Tibial artery (tissue), 4 donors: ENCODE measurements around the gene NCAM1.

Source experiments
- DNase-seq, 2 donors: peaks; one replicate each; pipeline ENCODE4 v3.0.0-alpha.2; 2019
- H3K27ac ChIP-seq, 2 donors: fragments of 200-600 bp; sonication (generic) in 1 of 2; 1 replicate in 1 of 2; 2 replicates in 1 of 2; pipeline ENCODE4 v1.5.1; 2018 to 2019; ENCODE audit warnings: mild to moderate bottlenecking in 1 of 2
- H3K27me3 ChIP-seq, 2 donors: fragments of 200-600 bp; sonication (generic) in 1 of 2; one replicate each; pipeline versions ENCODE4 v1.5.1 to v1.6.0; 2016 to 2019
- H3K36me3 ChIP-seq, 3 donors: fragments of 200-600 bp; sonication (generic) in 2 of 3; one replicate each; pipeline ENCODE4 v1.5.1; 2016 to 2019; ENCODE audit warnings: mild to moderate bottlenecking in 2 of 3
- H3K4me1 ChIP-seq, 4 donors: fragments of 200-600 bp; sonication (generic) in 2 of 4; 1 replicate in 3 of 4; 2 replicates in 1 of 4; pipeline ENCODE4 v1.5.1; 2016 to 2019
- H3K4me3 ChIP-seq, 2 donors: fragments of 200-600 bp; sonication (generic) in 1 of 2; 1 replicate in 1 of 2; 2 replicates in 1 of 2; pipeline ENCODE4 v1.5.1; 2018 to 2019; ENCODE audit warnings: mild to moderate bottlenecking in 2 of 2
- H3K9me3 ChIP-seq, 3 donors: fragments of 200-600 bp; sonication (generic) in 1 of 3; one replicate each; pipeline ENCODE4 v1.5.1; 2016 to 2019
- intact Hi-C: fragments of 100-400 bp; cut with DNase I; formaldehyde crosslinking; loops from one replicate; pipeline ENCODE4 v1.15.0; 2023; ENCODE audit warnings: low total_unique reads
- TF ChIP-seq, protein P1 (sequence below), 2 experiments: fragments of 200-600 bp in 1 of 2; fragments of 450-650 bp in 1 of 2; IDR thresholded peaks; one replicate each; pipeline ENCODE4 v1.5.1; 2017 to 2019; ENCODE audit warnings: antibody characterized with exemption in 2 of 2, mild to moderate bottlenecking in 1 of 2, moderate library complexity in 1 of 2

The NCAM1 gene

DNA sequence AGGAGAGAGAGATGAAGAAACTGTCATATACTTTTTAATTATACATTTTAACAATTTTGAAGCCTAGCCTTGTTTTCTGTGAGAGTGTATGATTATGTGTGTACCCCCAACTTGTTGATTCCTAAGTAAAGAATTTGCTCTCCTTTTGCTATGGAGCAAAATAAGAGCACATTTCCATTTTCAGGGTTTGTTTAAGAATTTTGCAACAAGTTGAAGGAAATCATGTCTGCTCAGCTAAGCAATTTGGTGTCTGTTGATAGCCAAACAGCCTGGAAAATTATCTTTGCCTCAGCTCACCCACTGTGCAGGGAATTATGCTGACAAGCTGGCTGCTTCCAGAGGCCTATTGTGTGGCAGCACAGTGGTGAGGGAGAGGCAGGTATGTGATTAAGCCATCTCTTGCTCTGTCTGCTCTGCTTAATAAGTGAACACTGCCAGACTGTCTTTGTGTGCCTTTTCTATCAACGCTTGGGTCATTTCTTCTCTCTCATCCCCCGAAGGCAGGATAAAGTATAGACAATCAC lies 218.0 kb downstream of the NCAM1 start:
- no peak overlapping the region for H3K4me3 ChIP-seq
- no peak overlapping the region for H3K27ac ChIP-seq
- H3K9me3 ChIP-seq: no peaks in the 10 kb centered on the region
- no peaks in the 10 kb centered on the region for H3K27me3 ChIP-seq
- TF ChIP-seq, protein P1, sequence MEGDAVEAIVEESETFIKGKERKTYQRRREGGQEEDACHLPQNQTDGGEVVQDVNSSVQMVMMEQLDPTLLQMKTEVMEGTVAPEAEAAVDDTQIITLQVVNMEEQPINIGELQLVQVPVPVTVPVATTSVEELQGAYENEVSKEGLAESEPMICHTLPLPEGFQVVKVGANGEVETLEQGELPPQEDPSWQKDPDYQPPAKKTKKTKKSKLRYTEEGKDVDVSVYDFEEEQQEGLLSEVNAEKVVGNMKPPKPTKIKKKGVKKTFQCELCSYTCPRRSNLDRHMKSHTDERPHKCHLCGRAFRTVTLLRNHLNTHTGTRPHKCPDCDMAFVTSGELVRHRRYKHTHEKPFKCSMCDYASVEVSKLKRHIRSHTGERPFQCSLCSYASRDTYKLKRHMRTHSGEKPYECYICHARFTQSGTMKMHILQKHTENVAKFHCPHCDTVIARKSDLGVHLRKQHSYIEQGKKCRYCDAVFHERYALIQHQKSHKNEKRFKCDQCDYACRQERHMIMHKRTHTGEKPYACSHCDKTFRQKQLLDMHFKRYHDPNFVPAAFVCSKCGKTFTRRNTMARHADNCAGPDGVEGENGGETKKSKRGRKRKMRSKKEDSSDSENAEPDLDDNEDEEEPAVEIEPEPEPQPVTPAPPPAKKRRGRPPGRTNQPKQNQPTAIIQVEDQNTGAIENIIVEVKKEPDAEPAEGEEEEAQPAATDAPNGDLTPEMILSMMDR (IDR thresholded peaks at IDR 0.05): no peak
- intact Hi-C loops: no loop called here
- H3K36me3 ChIP-seq: no peaks in the 10 kb centered on the region
- DNase-seq: no peak
- H3K4me1 ChIP-seq: no peaks in the 10 kb centered on the region

DNA sequence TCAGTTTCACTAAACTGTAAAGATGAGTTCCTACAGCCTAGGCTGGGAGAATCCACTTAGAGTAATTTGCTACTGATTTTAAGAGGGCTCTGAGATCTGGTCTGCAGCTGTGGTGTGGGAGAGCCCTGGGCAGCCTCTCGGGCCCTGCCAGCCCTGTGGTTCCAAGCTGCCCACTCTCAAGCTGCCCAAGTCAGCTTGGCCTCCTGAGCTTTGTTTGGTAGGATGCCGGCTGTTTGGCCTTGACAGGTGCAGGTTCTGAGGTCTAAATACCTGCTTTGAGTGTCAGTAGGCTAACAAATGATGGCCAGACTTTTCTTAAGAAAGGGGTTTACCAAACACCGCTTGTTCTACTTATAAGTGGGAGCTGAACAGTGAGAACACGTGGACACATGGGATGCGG lies 219.9 kb downstream of the NCAM1 start:
- TF ChIP-seq, protein P1 (IDR thresholded peaks at IDR 0.05): no peak
- Histone ChIP-seq H3K4me1 (no peaks in the 10 kb centered on the region), H3K9me3 (no peaks in the 10 kb centered on the region), H3K27me3 (no peaks in the 10 kb centered on the region), H3K36me3 (no peaks in the 10 kb centered on the region), H3K27ac (no peak overlapping the region), H3K4me3 (no peak overlapping the region)
- intact Hi-C loops: no loop called here
- DNase-seq: no peak

DNA sequence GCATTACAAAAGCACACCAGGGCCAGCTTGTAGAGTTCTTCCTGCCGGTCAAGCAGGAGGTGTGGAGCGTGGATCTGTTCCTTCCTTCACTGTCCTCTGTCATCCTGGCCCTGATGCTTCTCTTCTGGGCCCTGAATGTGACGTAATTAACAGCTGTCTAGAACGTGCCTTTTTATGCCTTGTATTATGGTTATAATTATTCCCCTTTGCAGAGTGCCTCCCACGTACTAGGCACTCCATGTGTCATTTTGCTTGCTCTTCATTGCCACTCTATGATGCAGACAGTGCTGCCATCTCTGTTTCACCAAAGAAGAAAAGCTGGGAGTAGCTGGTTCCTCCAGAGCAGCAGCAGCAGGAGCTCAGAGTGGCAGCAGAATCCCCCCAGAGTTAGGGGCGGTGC lies 221.1 kb downstream of the NCAM1 start:
- intact Hi-C loops: no loop called here
- Histone ChIP-seq H3K27ac (no peak overlapping the region), H3K36me3 (no peaks in the 10 kb centered on the region), H3K4me1 (no peaks in the 10 kb centered on the region), H3K4me3 (no peak overlapping the region), H3K27me3 (no peaks in the 10 kb centered on the region), H3K9me3 (no peaks in the 10 kb centered on the region)
- no peak for DNase-seq
- TF ChIP-seq, protein P1 (IDR thresholded peaks at IDR 0.05): no peak

DNA sequence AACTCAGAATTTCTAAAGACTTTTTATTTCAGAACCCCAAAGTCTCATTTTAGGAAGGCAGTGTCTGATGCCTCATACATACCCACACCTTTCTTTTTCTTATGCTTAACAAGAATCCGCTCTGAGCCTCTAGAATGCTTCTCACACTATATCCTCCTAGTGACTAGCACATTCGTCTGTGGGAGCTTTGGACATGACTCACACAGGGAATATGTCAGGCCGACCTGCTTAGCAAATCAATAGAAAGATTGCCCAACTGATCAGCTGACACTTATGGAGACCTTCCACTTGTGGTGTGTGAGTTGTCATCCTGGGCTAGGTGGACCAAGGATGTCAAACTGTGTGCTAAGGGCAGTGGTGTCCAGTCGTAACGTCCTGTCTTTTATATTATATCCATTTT lies 223.3 kb downstream of the NCAM1 start:
- TF ChIP-seq, protein P1 (IDR thresholded peaks at IDR 0.05): no peak
- Histone ChIP-seq H3K36me3 (no peaks in the 10 kb centered on the region), H3K4me3 (no peak overlapping the region), H3K27me3 (no peaks in the 10 kb centered on the region), H3K27ac (no peak overlapping the region), H3K4me1 (peaks cover 0 to 7% (median 1%) of the 10 kb centered on the region in 4 donors), H3K9me3 (no peaks in the 10 kb centered on the region)
- intact Hi-C loops: no loop called here
- no peak for DNase-seq

DNA sequence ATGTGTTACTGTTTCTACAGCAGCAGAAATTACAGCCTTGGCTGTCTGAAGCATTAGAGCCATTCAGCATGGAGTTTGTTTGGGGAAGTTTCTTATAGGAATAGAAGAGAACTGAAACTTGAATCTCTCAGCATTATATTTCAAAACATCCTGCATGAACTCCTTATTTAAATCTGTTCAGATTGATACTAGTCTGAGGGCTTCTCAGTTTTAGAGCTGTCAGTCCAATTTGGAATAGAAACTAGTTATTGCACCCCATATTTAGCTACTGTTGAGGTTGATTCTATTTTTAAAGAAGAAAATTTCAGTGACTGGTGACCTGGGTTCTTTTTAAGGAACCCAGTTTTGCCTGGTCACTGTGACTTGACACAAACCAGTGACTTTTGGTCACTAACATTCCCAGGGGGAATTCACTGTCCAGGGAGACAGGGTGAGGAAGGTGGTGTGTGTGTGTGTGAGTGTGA lies 227.2 kb downstream of the NCAM1 start:
- no peaks in the 10 kb centered on the region for H3K36me3 ChIP-seq
- no peak overlapping the region for H3K4me3 ChIP-seq
- no peaks in the 10 kb centered on the region for H3K9me3 ChIP-seq
- H3K27me3 ChIP-seq: no peaks in the 10 kb centered on the region
- intact Hi-C loops: no loop called here
- DNase-seq: no peak
- TF ChIP-seq, protein P1 (IDR thresholded peaks at IDR 0.05): no peak
- peaks cover 0 to 8% (median 4%) of the 10 kb centered on the region in 4 donors for H3K4me1 ChIP-seq
- H3K27ac ChIP-seq: no peak overlapping the region
